ENCODE data around the gene ETV6. TPM values are rescaled to one million over a fixed set of nuclear protein-coding genes. Genes with fewer than 3 reads are reported as not detected.
A peak's percentile ranks its signal among the peaks of the same experiment; 100 is the strongest.

ETV6 gene
- total and polyA plus RNA-seq, 5 experiments from 2014 or later, result 0.94 to 13.2 (median 2.2) TPM

DNA sequence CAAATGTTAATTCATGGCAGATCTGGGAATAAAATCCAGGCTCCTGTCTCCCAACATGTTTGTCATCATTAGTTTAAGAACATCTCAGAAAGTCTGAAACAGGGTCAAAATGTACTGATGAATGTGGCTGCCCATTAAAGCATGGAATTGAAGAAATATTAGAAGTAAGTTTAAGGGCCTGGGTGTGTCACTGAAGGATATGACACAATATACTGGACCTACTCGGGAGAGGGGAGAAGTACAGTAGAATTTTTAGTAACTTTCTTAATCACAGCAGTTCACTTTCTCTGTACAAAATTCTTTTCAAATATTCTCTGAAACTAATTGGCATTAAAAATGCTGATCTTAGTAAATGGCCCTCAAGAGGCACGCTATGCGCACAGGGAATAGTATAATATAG, 185.5 kb downstream of the ETV6 start:
- no peak for DNase-seq
- Mint-ChIP-seq H3K9me3 (no peaks in the 10 kb centered on the region), H3K36me3 (peaks cover 4 to 9% (median 8%) of the 10 kb centered on the region in 3 donors)

DNA sequence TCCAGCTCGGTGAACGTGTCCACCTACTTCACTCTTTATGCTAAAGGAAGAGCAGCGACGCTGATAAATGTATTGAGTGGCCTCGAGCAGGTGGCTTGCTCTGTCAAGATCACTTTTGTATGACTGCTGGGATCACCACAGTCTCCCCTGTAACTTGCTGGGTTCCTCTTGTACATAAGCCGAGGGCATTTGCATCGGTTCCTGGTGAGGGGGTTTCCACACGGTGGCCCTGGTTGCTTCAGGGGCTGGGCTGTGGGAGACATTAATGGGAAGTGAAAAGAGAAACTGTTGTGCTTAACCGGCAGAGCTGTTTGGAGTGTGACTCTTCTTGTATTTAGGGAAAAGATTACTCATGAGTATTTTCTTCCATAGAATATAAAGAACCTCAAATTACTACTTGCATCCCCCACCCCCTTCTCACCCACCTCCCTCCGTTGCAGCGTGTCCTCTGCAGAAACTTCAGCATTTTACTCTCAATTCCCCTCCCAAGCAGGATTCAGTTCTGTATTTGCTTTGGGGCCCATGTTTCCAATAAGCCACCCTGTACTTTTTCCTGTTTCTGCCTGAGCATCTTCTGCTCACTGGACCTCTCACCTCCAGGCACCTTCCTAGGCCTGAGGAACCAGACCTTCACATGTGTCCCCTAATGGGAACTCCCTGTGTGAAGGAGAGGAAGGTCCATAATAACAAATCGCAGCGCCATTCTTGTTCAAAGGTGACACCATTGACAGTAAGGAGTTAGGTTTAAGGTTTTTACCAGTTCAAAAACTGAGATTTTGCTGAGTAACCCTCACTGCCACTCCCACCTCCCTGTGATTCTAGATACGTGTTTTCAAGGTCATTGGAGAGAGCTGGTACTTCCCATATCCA, 187.0 kb downstream of the ETV6 start:
- H3K4me1 Mint-ChIP-seq, result peaks cover under 1 to 58% (median 4%) of the 10 kb centered on the region in 4 donors
- no peaks in the 10 kb centered on the region for H3K27me3 Mint-ChIP-seq
- no peaks in the 10 kb centered on the region for H3K9me3 Mint-ChIP-seq
- peaks cover 15 to 25% (median 22%) of the 10 kb centered on the region in 3 donors for H3K36me3 Mint-ChIP-seq
- ATAC-seq, result peak; percentile 23 to 80
- H3K4me3 Mint-ChIP-seq, result peak overlapping the region in 1 of 10 donors; percentile 57
- POLR2A ChIA-PET, result no interaction called here
- peak overlapping the region in 3 of 10 donors; percentile 31 to 55 (median 47) for H3K27ac Mint-ChIP-seq
- DNase-seq, result peak in 1 of 10 donors; percentile 52

More for the DNA sequence above, 185.5 kb downstream of the ETV6 start:
- Mint-ChIP-seq H3K27me3 (no peaks in the 10 kb centered on the region), H3K4me1 (peaks cover 0 to 53% (median 4%) of the 10 kb centered on the region in 4 donors), H3K27ac (peak overlapping the region in 1 of 10 donors; percentile 19), H3K4me3 (no peak overlapping the region)
- POLR2A ChIA-PET, result no interaction called here
- no peak for ATAC-seq

DNA sequence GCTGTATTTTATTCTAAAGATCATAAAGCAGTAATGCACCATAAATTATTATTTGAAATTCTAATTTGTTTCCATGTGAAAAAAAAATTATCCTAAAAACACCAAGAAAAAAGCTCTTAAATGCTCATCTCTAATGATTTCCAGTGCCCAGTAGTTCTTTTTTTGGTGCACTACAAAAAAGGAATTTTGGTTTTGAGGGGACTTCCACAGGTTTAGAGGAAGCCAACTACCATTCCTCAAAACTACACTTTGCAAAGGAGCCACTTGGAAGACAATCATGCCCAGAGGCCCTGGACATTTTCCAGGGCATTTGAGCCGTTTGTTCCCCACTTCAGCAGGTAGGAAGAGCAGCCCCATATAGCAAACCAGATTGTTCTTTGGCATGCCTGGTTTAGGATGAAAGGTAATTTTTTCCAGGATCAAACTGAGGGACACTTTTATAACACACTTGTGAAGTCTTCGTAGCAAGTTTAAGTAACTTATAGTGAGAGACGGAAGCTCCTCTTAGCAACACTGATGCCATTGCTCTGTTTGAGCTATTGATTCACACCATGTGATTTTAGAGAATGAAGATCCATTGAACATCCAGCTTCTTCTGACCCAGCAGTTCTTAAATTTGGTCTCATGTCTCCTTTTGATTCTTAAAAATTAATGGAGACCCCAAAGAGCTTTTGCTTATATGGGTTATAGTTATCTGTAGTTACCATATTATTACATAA, 187.9 kb downstream of the ETV6 start:
- DNase-seq (no peak), ATAC-seq (no peak)
- peaks cover 0 to 58% (median 2%) of the 10 kb centered on the region in 4 donors for H3K4me1 Mint-ChIP-seq
- H3K4me3 Mint-ChIP-seq, result no peak overlapping the region
- H3K36me3 Mint-ChIP-seq, result peaks cover 16 to 30% (median 28%) of the 10 kb centered on the region in 3 donors
- H3K27ac Mint-ChIP-seq, result peak overlapping the region in 1 of 10 donors; percentile 31
- H3K27me3 Mint-ChIP-seq, result no peaks in the 10 kb centered on the region
- POLR2A ChIA-PET, result no interaction called here
- H3K9me3 Mint-ChIP-seq, result no peaks in the 10 kb centered on the region

DNA sequence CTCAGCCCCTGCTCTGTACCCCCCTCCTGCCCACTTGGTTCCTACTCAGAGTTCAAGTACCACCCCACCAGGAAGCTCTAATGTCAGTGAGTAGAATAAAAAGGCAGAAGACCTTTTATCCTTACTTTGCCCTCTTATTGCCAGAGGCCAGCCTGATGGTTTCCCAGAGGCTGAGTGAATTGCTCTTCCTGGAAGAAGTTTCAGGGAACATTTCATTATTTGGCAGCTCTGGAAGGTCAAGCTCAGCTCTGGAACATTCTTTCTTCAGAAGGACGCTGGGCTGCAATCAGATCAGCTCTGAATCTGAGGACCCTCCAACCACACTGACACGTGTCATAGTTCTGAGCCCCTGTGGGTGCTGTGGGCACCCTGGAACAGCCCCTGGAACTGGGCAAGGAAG, 188.9 kb downstream of the ETV6 start:
- Mint-ChIP-seq H3K9me3 (no peaks in the 10 kb centered on the region), H3K27ac (no peak overlapping the region), H3K4me1 (peaks cover 0 to 58% (median 2%) of the 10 kb centered on the region in 4 donors), H3K4me3 (no peak overlapping the region), H3K27me3 (no peaks in the 10 kb centered on the region), H3K36me3 (peaks cover 16 to 39% (median 33%) of the 10 kb centered on the region in 3 donors)
- DNase-seq (no peak), ATAC-seq (no peak)
- POLR2A ChIA-PET, result no interaction called here

DNA sequence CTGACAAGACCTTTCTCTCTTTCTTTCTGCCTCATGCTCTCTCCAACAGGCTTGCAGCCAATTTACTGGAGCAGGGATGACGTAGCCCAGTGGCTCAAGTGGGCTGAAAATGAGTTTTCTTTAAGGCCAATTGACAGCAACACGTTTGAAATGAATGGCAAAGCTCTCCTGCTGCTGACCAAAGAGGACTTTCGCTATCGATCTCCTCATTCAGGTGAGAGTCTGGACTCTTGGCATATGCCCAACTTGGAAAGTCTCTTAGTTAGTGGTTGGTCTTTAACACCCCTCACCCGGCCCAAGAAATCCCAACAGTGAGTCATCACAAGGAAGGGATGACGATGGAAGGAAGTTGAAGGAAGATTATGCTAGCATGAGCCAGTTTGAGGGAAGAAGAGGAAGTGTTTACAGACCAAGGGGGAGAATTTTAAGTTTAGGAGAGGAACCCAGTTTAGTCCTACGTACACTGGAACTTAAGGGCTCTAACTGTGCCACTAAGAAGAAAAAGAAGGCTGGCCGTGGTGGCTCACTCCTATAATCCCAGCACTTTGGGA, 189.7 kb downstream of the ETV6 start:
- Mint-ChIP-seq H3K27ac (peak overlapping the region in 1 of 10 donors; percentile 5), H3K4me3 (no peak overlapping the region), H3K27me3 (no peaks in the 10 kb centered on the region), H3K4me1 (peaks cover 0 to 50% (median 2%) of the 10 kb centered on the region in 4 donors), H3K36me3 (peaks cover 16 to 45% (median 33%) of the 10 kb centered on the region in 3 donors), H3K9me3 (no peaks in the 10 kb centered on the region)
- DNase-seq (no peak), ATAC-seq (no peak)
- POLR2A ChIA-PET, result no interaction called here

DNA sequence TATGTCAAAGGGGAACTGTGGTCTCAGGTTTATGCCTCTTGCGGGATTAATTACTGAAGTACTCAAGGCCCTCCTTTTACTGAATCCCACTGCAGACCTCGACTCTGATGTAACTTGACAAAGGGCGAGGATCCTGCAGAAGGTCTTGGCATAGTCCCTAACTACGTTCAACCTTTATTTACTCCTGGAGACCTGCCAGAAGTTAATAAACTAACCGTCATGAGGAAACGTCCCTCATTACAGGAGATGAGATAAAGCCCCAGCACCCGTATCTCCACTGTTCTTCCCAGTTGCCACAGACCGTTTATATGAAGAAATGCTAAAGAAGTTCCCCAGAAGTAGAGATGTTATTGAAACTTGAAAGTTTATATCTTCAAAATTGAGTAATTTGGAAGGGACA, 190.9 kb downstream of the ETV6 start:
- DNase-seq (no peak), ATAC-seq (no peak)
- Mint-ChIP-seq H3K9me3 (no peaks in the 10 kb centered on the region), H3K4me3 (no peak overlapping the region), H3K27me3 (no peaks in the 10 kb centered on the region), H3K27ac (no peak overlapping the region), H3K4me1 (peaks cover 0 to 38% (median 2%) of the 10 kb centered on the region in 4 donors), H3K36me3 (peaks cover 16 to 51% (median 37%) of the 10 kb centered on the region in 3 donors)
- POLR2A ChIA-PET, result no interaction called here

DNA sequence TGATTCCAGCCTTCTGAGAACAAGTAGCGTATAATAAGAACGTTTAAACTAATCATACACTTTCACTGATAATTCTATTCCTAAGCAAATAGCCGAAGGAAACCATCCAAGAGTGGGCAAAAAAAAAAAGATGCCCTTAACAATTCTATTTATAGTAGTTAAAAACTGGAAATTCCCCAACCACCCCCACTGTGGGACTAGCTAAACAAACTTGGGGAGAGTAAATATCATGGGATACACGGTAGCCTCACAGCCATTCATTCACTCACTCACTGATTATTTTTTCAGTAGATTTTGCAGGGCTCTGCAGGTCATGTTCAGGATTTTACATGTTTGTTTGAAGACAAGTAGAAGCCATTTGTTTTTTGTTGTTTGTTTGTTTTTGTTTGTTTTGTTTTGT, 197.0 kb downstream of the ETV6 start:
- peak overlapping the region in 1 of 10 donors; percentile 47 for H3K27ac Mint-ChIP-seq
- POLR2A ChIA-PET, result no interaction called here
- no peaks in the 10 kb centered on the region for H3K27me3 Mint-ChIP-seq
- no peaks in the 10 kb centered on the region for H3K9me3 Mint-ChIP-seq
- peaks cover 0 to 7% (median 0%) of the 10 kb centered on the region in 4 donors for H3K4me1 Mint-ChIP-seq
- H3K4me3 Mint-ChIP-seq, result no peak overlapping the region
- DNase-seq (no peak), ATAC-seq (no peak)
- peaks cover 2 to 50% (median 17%) of the 10 kb centered on the region in 3 donors for H3K36me3 Mint-ChIP-seq

DNA sequence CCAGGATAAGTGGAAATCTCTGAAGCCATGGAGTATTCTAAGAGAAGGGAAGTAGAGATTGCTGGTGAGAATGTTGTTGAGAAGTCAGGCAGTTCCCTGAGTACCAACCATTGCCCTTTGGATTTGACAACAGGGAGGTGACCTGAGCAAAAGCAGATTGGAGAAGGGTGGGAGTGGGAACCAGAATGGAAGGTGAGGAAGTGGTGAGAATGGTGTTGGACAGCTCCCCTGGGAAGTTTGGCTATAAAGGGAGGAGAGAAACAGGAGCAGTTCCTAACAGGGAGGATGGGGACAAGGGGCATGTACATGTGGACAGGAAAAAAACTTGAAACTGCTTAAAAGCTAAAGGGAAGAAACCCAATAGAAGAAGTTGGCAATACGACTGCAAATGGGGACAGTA, 198.1 kb downstream of the ETV6 start:
- no peak overlapping the region for H3K4me3 Mint-ChIP-seq
- peaks cover 0 to 6% (median 0%) of the 10 kb centered on the region in 4 donors for H3K4me1 Mint-ChIP-seq
- peak overlapping the region in 1 of 10 donors; percentile 47 for H3K27ac Mint-ChIP-seq
- no peak for DNase-seq
- no peaks in the 10 kb centered on the region for H3K9me3 Mint-ChIP-seq
- no peaks in the 10 kb centered on the region for H3K27me3 Mint-ChIP-seq
- ATAC-seq, result no peak
- H3K36me3 Mint-ChIP-seq, result peaks cover 0 to 43% (median 10%) of the 10 kb centered on the region in 3 donors
- POLR2A ChIA-PET, result no interaction called here

DNA sequence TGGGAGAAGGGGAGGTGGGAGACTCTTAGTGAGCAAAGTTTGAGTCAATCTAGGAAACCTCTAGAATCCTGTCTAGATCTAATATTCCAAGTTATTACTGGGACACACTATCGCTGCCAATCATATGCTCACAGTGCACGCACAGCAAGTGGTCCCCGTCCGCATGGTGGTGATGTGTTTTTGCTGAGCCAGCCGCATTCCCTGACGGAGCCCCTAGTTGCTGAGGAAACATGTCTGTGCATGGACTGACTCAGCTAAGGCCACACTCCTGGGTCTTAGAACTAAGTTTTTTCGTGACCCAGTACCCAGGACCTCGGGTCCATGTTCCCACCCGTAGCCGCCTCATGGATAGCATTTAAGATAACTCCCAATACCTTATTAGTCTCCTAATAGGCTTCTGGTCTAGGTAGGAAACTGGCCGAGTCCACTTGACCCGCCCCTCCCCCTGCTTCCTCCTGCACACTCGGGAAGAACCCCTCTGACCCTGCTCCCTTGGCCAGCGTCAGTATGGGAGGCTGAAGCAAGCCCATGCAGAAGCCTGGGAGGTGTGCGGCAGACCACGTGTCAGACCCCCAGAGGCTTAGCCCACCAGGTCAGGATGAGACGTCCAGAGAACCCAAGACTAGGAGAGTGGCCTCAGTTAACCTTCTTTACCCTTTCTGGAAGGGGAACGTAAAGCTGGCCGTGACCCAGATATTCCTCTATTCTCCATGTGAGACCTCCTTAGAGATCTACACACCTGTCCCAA, 200.5 kb downstream of the ETV6 start:
- no peak overlapping the region for H3K4me3 Mint-ChIP-seq
- no peaks in the 10 kb centered on the region for H3K27me3 Mint-ChIP-seq
- ATAC-seq (no peak), DNase-seq (no peak)
- no peaks in the 10 kb centered on the region for H3K9me3 Mint-ChIP-seq
- H3K36me3 Mint-ChIP-seq, result peaks cover 0 to 42% (median 16%) of the 10 kb centered on the region in 3 donors
- peak overlapping the region in 1 of 10 donors; percentile 50 for H3K27ac Mint-ChIP-seq
- H3K4me1 Mint-ChIP-seq, result peaks cover 4 to 9% (median 7%) of the 10 kb centered on the region in 4 donors
- POLR2A ChIA-PET, result no interaction called here

DNA sequence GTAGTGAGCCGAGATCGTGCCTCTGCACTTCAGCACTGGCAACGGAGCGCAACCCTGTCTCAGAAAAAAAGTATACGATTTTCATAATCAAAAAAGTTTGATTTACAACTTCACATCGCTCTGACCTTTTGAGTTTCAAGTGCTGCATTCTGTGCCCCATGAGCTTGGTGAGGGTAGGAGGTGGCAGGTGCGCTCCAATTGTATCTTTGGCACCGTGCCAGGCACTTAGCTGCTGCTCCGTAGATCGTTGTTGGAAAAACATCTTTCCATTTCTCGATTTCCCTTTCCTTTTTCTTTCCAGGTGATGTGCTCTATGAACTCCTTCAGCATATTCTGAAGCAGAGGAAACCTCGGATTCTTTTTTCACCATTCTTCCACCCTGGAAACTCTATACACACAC, 203.7 kb downstream of the ETV6 start:
- H3K27ac Mint-ChIP-seq, result peak overlapping the region in 1 of 10 donors; percentile 12
- H3K9me3 Mint-ChIP-seq, result no peaks in the 10 kb centered on the region
- H3K27me3 Mint-ChIP-seq, result no peaks in the 10 kb centered on the region
- H3K4me1 Mint-ChIP-seq, result peaks cover 9 to 23% (median 15%) of the 10 kb centered on the region in 4 donors
- H3K4me3 Mint-ChIP-seq, result peak overlapping the region in 1 of 10 donors; percentile 11
- ATAC-seq, result no peak
- POLR2A ChIA-PET, result no interaction called here
- peaks cover 0 to 38% (median 16%) of the 10 kb centered on the region in 3 donors for H3K36me3 Mint-ChIP-seq
- no peak for DNase-seq

DNA sequence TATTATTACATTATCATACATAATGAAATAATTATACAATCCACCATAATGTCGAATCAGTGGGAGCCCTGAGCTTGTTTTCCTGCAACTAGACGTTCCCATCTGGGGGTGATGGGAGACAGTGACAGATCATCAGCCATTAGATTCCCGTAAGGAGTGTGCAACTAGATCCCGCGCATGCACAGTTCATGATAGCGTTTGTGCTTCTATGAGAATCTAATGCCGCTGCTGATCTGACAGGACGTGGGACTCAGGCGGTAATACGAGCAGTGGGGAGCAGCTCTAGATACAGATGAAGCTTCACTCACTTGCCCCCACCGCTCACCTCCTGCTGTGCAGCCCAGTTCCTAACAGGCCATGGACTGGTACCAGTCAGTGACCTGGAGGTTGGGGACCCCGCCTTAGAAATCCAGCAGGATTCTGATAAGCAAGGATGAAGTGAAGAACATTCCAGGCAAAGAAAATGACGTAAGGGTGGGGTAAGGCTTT, 204.6 kb downstream of the ETV6 start:
- no peak for ATAC-seq
- POLR2A ChIA-PET, result no interaction called here
- Mint-ChIP-seq H3K27ac (peak overlapping the region in 1 of 10 donors; percentile 11), H3K4me1 (peaks cover 7 to 23% (median 15%) of the 10 kb centered on the region in 4 donors), H3K4me3 (no peak overlapping the region), H3K9me3 (no peaks in the 10 kb centered on the region), H3K27me3 (no peaks in the 10 kb centered on the region), H3K36me3 (peaks cover 0 to 35% (median 22%) of the 10 kb centered on the region in 3 donors)
- DNase-seq, result no peak

DNA sequence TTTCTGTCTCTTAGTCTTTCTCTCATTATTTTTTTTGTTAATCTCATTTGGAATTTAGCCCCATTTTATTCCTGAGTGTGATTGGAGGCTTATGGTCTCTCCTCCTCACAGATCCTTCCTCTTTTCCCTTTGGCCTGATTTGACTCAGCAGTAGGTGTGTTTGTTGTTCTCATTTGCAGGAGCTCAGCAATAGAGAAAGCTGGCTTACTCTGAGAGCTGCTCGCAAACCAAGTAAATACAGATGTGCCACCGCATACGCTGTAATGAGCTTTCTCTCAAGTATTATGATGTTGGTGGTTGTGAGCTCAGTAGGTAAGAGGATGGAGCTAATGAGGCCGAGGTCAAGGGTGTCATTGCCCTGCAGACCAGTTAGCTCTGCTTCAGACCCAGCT, 206.5 kb downstream of the ETV6 start:
- peaks cover 0 to 41% (median 20%) of the 10 kb centered on the region in 3 donors for H3K36me3 Mint-ChIP-seq
- POLR2A ChIA-PET, result no interaction called here
- H3K9me3 Mint-ChIP-seq, result no peaks in the 10 kb centered on the region
- DNase-seq (no peak), ATAC-seq (no peak)
- H3K4me1 Mint-ChIP-seq, result peaks cover 7 to 23% (median 16%) of the 10 kb centered on the region in 4 donors
- H3K27me3 Mint-ChIP-seq, result no peaks in the 10 kb centered on the region
- peak overlapping the region in 4 of 10 donors; percentile 15 to 81 (median 42) for H3K27ac Mint-ChIP-seq
- peak overlapping the region in 2 of 10 donors; percentile 1 to 20 for H3K4me3 Mint-ChIP-seq
